NCI-H82 (cell line): Measurements from ENCODE around the gene USP4.
A peak's percentile ranks its signal among the peaks of the same experiment; 100 is the strongest.

ENCODE experiments used
- DNase-seq: peaks from one replicate; lab custom pipeline; 2025; lab: John Stamatoyannopoulos, UW

Gene USP4

DNA sequence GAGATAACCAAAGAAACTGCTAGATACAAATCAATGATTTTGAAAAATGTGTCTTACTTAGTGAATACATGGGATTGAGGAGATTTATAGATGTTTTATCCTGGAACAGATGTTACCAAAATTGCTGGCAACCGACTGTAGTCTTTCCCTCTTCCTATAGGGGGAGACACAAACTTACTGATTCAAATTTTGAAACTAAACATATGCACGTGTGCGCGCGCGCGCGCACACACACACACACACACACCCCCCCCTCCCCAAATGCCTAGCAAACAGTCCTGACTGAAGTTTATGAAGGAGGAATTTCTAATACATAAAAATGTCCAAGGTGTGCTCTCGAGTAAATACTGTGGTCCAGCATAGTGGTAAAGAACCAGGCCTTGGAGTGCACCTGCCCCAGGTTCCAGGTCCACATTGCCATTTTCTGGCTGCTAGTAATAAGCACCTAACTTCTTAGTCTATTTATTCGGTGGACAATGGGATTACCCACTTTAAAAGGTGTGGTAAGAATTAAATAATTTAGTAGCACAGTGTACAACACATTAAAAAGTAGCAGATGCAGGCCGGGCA lies 44.3 kb downstream of the USP4 start:
- peak; percentile 62 for DNase-seq

DNA sequence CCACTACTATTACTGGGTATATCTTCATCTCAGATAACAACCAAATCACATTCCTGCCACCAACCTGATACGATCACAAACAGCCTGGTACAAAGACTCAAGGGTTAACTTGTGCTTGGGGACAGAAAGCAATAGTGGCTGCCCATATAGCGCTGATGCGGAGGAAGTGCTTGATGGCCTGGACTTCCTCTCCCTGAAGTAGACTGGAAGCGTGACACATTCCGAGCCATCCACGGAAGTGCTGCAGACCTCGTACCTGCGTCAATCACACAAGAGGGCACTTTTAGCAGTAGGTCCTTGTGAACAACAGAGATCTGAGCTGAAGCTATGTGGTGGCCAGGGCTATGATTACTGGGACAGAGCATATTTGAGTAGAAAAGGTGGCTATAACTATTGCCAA lies 45.5 kb downstream of the USP4 start:
- DNase-seq = no peak

DNA sequence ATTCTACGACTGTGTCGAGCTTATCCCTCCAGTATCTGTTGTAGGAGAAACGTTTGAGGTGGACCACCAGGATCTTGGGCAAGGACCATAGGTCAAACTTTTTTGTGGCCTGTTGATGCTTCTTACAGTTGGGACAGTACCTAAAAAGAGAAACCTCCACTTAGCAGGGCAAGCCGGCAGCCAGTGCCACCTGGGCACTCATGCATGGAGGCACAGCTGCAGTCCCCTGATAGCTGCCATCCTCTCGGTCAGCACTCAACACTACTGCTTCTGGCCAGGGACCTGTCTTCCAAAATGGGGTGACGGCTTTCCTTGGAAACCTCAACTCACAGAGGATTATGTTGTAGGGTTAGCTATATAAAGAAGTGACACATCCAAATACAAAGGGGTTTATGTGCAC lies 55.9 kb downstream of the USP4 start:
- no peak for DNase-seq

DNA sequence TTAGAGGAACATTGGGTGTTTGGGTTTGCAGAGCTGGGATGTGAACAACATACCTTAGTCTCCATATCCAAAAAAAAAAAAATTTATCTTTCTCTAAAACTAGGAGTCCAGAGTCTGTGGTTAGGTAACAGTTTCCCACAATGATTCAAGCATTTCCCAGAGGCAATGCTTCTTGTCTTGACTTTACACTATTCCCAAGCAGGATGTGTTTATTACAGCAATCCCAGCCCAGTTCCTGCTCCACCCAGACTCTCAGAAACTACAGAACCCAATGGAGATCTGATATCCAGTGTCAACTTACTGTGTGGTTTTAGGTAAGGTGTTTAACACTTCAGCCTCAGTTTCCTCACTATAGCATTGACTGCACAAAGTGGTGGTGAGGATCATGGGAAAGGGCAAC lies 60.5 kb downstream of the USP4 start:
- no peak for DNase-seq

DNA sequence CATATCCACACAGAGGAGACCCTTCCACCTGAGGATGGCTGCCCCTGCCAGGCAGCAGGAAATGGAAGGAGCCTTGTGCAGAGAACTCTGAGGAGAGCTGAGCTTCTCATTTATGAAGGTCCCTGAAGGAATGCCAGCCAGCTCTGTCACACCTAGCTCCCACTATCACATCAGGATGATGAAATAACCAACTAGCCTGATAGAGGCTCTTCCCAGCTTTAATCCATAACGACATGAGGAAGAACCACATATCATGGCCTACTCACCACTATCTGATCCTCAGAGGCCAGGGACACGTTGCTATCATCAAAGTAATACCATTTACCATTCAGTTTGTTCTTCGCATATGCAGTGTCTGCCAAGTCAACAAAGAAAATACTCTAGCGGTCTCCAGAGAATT lies 61.3 kb downstream of the USP4 start:
- no peak for DNase-seq

DNA sequence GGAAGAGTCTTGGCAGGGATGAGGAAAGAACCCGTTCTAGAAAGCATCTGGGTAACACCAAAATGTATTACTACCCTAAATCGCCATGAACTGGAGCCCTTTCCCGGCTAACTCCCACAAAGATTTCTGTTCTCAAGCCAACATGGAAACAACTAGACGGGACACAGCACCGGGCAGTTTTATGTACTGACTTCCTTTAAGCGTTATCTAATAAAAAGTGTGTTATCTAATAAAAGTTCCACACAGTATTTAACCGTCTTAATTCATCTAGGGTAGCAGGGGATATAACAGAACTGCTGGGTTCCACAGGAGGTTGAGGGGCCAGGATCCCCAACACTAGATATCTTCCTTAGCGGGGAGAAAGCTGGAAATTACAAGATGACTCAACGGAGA lies 62.5 kb downstream of the USP4 start:
- no peak for DNase-seq

DNA sequence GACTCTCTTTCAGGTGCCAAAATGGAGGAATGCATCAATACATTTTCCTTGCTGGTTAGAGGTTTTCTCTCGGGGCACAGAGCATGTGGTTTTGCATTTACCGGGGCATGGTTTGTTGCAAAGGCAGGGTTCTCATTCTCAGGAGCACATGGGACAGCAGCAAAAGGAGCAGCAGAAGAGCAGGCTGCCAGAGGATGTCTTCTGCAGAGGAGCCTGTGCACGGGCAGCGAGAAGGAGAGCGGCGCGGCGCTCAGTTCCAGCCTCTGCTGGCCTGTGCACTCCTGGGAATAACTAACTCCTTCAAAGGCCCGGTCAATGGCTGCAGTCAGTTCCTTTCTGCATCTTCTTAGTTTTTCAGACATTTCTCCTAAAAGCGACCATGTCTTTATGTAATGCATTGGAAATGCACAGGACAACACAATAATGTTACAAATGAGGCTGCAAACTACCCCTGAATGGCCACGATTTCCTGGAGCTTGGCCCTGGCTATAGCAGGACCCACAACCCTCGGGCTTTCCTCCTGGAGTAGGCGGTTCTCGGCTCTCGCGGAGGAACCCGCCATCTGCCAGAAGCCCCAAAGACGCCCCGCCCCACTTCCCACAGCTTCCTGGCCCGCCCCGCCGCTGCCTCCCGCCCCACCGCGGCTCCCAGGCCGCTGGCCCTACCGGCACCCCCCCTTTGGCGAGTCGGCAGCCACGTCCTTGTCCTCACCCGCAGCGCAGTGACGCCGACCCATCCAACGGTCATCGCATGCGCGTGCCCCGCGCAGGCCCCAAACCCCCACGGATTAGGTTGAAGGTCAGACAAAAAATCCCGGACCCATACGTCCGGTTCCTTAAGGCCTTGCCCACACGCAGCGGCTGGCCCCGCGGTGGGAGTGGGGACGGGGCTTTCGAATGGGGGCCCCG lies 63.1 kb downstream of the USP4 start, which contains the start of gene C3orf62:
C3orf62 (minus strand) TSS at position 758 of the 908 bp plus-strand sequence; CDS start at position 398, 360 bp downstream.
- peak; percentile 91 for DNase-seq

DNA sequence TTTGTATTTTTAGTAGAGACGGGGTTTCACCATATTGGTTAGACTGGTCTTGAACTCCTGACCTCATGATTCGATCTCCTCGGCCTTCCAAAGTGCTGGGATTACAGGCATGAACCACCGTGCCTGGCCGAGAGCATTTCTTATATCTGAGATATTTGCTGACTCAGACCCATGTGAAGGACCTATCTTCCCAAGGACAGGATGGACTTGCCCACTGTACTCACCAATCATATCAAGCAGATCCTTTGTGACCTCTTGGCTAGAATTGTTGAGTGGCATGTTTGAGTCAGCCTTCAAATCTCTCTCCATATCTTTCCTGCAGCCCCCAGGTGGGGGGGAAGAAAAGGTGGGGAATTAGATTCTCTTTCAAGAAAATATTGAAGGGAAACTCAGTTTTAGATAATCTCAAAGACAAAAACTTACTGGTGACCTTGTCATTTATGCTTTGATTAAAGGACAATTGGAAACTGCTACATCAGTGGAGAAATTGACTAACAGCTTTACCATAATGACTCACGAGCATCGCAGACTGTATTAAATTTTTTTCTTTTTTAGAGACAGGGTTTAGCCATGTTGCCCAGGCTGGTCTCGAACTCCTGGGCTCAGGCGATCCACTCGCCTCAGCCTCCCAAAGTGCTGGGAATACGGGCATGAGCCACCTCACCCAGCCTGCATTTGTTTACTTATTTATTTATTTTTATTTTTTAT lies 65.9 kb downstream of the USP4 start:
- DNase-seq = no peak

DNA sequence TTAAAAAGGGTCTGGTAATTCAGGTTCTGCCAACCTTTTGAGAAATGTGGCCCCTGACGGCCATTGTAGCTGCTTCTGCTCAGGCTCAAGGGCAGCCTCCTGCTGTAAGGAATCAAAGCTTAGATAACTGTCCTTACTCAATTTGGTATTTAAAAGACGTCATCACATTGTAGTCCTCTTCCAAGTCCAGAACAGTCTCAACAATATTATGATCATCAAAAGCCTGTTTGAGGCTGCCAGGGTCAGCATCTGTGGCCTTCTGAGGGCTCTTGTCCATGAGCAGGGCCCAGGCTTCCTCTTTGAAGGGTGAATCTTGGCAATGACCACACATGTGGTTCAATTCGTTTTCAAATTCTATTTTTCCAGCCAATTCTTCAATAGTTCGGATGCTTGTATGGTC lies 68.8 kb downstream of the USP4 start:
- DNase-seq = no peak

DNA sequence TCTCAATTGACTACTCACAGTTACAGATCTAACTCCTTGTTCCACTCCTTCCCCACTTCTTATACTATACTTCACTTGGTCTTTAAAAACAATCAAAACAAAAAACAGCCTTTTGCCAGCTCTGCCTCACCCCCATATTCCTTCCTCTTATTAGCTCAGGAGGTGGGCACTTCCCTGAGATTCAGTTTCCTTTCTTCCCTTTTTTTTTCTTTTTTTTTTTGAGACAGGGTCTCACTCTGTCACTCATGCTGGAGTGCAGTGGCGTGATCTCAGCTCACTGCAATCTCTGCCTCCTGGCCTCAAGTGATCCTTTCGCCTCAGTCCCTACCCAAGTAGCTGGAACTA lies 69.7 kb downstream of the USP4 start:
- no peak for DNase-seq

DNA sequence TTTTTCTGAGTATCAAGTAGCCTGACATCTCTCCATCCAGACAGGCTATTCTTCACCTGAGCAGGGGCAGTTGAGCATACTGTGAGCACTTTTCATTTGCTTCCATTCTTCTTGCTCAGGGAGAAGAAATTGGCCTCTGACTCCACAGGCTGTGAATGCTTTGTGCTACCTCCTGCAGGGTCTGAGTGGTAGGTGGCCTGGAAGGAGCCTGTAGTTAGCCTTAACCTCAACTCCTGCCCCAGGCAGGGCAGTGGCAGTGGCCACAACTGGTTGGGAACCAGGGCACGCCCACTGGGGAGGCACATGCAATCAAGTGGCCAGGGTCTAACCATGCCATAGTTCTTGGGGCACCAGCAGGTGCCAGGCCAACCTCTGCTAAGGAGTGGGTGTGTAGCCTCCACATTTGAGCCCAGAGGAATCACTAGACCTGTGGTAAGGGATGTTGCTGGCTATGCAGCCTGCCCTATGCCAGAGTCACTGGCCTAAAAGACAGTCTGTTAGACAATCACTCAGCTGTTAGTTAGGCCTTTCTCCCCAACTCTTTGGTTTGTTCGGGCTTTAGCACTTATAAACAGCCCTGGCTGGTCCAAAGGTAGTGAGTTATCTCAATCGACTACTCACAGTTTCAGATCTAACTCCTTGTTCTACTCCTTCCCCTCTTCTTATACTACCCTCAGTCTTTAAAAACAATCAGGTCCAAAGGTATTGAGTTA lies 70.3 kb downstream of the USP4 start:
- no peak for DNase-seq

DNA sequence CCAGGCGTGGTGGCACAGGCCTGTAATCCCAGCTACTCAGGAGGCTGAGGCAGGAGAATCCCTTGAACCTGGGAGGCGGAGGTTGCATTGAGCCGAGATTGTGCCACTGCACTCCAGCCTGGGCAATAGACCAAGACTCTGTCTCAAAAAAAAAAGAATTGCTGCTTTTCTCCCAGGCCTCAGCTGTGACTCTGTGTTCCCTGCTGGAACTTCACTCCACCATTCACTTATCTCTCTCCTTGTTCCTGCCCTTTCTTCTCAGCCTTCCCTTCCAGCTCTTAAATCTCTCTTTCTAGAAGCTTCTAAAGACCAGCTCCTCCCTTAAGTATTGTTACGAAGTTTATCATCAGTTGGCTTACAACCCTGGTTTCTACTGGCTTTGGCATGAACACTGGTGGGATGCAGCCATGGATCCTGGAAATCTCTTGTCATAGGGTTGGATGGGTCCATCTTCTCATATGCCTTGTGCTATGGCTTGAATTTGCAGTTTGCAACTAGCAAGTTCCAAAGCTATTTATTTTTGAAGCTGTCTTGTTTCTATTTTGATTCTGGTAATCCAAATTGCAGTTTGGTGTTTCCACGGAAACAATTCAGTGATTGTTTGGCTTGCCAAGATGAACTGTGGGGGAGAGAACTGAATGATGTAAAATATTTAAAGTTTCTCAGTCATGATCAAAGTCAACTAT lies 73.3 kb downstream of the USP4 start:
- DNase-seq = no peak

DNA sequence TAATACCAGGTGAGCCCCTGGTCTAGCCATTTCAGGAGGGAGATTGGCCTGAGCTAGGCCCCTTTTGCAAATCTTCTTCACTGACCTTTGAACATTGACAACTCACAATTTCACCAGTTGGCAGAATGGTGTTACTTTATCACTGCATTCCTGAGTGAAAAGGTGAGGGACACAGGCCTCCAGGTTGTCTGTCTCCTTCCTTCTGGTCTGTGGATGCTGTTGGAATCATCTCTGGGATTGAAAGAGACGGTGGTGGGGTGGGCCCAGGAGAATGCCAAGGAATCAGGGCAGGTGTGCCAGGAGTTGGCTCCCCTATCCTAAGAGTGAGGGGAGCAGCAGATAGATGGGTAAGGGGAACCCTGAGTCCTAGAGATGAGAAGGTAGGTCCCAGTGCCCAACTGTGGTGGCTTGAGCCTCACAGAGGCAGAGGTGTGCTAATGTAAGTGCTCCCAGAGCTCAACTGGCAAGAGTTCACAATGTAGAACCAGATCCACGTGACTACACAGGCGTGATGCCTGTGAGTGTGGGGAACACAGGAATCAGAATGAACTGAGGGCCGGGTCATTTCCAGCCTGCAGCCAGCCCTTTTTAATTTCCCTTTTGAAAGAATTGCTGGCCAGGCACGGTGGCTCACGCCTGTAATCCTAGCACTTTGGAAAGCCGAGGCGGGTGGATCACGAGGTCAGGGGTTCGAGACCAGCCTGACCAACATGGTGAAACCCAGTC lies 74.0 kb downstream of the USP4 start:
- no peak for DNase-seq

DNA sequence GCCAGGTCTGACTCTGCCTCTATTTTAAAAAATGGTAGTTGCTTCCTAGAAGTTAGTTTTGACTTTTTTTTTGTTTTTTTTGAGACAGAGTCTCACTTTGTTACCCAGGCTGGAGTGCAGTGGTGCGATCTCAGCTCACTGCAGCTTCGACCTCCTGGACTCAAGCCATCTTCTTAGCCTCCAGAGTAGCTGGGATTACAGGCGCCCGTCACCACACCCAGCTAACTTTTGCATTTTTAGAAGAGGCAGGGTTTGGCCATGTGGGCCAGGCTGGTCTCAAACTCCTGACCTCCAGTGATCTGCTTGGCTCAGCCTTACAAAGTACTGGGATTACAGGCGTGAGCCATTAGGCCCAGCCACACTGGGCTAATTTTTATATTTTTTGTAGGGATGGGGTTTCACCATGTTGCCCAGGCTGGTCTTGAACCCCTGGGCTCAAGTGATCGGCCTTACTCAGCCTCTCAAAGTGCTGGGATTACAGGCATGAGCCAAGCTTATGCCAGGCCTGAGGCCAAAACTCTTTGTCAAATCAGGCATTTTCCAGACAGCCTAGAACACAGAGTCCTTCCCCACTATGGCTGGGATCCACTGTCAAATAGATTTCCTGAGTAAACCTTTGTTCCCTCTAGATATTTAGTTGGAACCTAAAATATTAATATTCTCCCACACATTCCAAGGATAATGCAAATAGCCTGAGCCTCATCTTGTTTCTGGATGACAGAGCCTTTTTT lies 76.5 kb downstream of the USP4 start:
- no peak for DNase-seq

DNA sequence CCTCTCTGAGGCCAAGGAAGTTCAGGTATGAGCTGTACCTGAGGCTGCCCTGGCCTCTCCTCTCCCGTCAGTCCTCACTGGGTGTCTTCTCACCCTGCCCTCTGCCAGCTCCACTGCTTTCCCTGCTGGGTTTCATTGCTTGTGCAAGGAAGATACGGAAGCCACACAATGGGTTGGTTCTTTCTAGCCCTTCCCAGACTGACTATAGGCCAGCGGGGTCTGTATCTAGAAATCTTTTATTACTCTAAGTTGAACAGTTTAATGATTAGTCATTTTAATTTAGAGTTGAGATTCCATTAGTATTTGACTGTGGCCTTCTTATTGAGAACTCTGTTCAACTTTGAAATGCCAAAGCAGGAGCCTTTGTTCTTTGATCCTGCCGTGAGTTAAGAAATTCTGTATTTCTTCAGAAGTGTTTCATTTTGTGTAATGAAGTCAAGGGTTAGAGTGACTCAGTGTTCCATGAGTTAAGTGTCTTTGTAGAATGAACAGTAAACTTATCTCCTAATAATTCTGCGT lies 79.0 kb downstream of the USP4 start:
- no peak for DNase-seq

DNA sequence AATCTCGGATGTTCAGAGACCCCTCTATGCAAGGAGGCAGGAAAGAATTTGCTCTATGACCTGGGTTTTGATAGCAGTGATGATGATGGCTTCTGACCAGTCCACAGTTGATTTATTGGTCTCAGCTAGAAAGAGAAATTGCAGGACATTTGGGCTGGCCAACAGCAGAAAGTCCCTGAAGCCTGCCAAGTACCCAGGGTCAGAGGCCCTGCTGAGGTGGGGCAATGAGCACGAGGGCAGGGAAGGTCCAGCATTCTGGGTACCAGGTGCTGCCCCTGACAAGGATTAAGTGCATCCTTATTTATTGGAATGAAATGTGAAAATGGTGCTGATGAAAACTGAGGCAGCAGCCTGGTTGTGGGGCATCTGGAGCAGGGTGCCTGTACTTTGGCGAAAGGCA lies 82.7 kb downstream of the USP4 start:
- DNase-seq = no peak

DNA sequence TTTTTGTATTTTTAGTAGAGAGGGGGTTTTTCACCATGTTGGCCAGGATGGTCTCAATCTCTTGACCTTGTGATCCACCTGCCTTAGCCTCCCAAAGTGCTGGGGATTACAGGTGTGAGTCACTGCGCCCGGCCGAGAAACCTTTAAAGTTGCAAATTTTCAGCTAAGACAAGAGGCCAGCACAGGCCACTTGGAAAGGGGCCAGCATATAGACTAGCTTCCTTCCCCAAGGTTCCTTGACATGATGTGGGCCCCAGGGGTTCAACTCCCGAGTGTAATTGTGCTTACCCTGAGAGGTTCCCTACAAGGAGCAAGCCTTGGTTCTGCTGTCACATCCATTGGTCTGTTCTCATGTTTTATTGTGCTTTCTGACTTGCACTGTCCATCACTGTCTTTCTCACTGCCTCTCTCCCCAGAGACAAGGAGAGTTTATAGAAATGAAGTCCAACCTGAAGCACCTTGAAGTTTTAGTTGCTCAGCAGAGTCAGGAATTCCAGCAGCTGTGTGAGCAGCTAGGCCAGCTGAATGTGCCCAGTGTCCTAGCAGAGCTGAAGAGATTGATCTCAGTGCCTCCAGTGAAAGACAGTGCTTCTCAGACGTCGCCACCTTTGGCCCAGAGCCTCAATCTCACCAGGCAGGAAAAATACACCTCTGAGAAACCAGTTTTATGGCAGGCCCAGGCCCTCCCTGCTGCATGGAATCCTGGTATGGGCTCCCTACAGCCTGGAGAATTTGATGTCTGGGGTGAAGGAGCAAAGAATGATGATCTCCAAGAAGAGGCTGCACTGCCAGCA lies 83.9 kb downstream of the USP4 start:
- no peak for DNase-seq

DNA sequence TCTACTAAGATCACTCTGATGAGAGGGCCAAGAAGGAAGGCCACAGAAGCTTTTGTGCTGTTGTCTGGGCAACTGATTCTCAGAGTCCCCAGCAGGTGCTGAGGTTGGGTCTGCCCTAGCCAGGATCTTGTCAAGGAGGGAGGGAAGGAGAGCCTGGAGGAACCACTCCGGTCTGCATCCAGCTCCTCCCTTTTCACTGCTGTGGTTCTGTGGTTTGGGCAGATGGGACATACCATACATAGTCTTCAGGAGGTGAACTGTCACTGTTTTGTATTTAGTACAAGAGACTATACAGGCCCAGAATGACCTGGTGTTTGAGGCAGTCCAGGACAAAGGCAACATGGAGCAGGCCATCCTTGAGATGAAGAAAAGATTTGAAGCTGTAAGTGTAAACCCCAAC lies 84.7 kb downstream of the USP4 start:
- no peak for DNase-seq

DNA sequence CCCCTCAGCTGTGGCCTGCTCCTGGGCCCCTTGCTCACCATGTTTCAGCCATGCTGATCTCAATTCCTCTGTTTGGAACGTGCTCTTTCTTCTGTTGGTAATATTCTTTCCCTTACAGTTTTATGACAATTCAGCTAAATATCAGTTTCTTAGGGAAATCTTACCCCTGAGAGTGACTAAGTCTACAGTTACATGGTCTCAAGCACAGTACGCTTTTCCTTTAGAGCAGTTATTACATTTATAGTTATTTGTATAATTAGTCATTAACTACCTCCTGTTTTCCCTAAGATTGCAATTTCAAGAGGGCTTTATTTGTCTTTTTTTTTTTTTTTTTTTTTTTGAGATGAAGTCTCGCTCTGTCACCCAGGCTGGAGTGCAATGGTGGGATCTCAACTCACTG lies 86.3 kb downstream of the USP4 start:
- DNase-seq = no peak

DNA sequence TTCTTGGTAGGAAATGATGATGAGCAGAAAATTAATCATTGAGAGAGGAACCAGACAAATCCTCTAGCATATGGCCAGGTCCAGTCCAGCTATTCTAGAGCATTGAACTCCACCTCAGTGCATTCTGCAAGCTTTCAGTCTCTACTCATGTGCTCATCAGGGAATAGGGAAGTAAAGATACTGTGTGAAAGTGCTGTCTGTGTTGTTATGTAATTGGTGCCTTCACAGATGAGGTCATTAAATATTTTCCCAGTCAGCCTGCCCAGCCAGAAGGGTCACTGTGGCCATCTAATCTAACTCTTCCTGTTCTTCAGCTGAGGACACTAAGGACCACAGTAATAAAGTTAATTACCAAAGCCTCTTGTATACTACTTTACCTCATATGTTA lies 91.0 kb downstream of the USP4 start:
- no peak for DNase-seq
